Hematopoietic multipotent progenitor cell treated with erythropoietin and hydrocortisone succinate and interleukin-3 and kit ligand, for 17 days (in vitro differentiated cells): ENCODE measurements around the gene LDLRAD4.

ENCODE experiments used
- DNase-seq: peaks from one replicate; pipeline ENCODE4 v3.0.0-alpha.2; 2015; ENCODE audit warnings: low spot score

Gene LDLRAD4

GRCh38 chr18:13514558-13514957, 296.0 kb downstream of the LDLRAD4 start:
- no peak for DNase-seq

GRCh38 chr18:13516855-13517254, 298.3 kb downstream of the LDLRAD4 start:
- no peak for DNase-seq

- DNase-seq: no peak
These were observed 298.8 kb downstream of the LDLRAD4 start for GRCh38 chr18:13517369-13517768.

GRCh38 chr18:13518382-13518781, 299.8 kb downstream of the LDLRAD4 start:
- DNase-seq: no peak

GRCh38 chr18:13520306-13520705, 301.7 kb downstream of the LDLRAD4 start:
- DNase-seq: no peak

GRCh38 chr18:13520741-13521140, 302.2 kb downstream of the LDLRAD4 start:
- no peak for DNase-seq

GRCh38 chr18:13521418-13521817, 302.9 kb downstream of the LDLRAD4 start:
- no peak for DNase-seq

GRCh38 chr18:13522256-13522655, 303.7 kb downstream of the LDLRAD4 start:
- no peak for DNase-seq

- no peak for DNase-seq
These were observed 304.5 kb downstream of the LDLRAD4 start for GRCh38 chr18:13522861-13523660.

- no peak for DNase-seq
These were observed 305.5 kb downstream of the LDLRAD4 start for GRCh38 chr18:13524054-13524453.

- no peak for DNase-seq
These were observed 306.3 kb downstream of the LDLRAD4 start for GRCh38 chr18:13524811-13525210.

GRCh38 chr18:13525381-13526029, 306.9 kb downstream of the LDLRAD4 start:
- no peak for DNase-seq

GRCh38 chr18:13526519-13526918, 308.0 kb downstream of the LDLRAD4 start:
- DNase-seq: no peak

GRCh38 chr18:13527256-13527655, 308.7 kb downstream of the LDLRAD4 start:
- no peak for DNase-seq

GRCh38 chr18:13527730-13528129, 309.2 kb downstream of the LDLRAD4 start:
- DNase-seq: no peak

GRCh38 chr18:13528739-13529392, 310.3 kb downstream of the LDLRAD4 start:
- no peak for DNase-seq

- DNase-seq: no peak
These were observed 311.7 kb downstream of the LDLRAD4 start for GRCh38 chr18:13530033-13530878.

- no peak for DNase-seq
These were observed 312.4 kb downstream of the LDLRAD4 start for GRCh38 chr18:13530879-13531387.

- no peak for DNase-seq
These were observed 313.2 kb downstream of the LDLRAD4 start for GRCh38 chr18:13531681-13532325.

- no peak for DNase-seq
These were observed 314.0 kb downstream of the LDLRAD4 start for GRCh38 chr18:13532406-13533075.

- no peak for DNase-seq
These were observed 316.1 kb downstream of the LDLRAD4 start for GRCh38 chr18:13534631-13535030.
